HG03060 (cell line): Measurements from ENCODE around the gene CILP.
"Not testable (repeated sequence)": the region's sequence is repeated elsewhere in the genome, so short reads cannot be mapped to it uniquely, and the experiment has no call there.

Experiments
- ATAC-seq: cut with Tn5 transposase; IDR thresholded peaks from one replicate; pipeline ENCODE4 v1.9.1; 2021; ENCODE audit warnings: low read depth, moderate number of reproducible peaks; ENCODE audit not compliant: unreplicated experiment

Gene CILP

GRCh38 chr15:65226901-65227300 is 15.6 kb upstream of the CILP start:
- not testable (repeated sequence) for ATAC-seq

DNA sequence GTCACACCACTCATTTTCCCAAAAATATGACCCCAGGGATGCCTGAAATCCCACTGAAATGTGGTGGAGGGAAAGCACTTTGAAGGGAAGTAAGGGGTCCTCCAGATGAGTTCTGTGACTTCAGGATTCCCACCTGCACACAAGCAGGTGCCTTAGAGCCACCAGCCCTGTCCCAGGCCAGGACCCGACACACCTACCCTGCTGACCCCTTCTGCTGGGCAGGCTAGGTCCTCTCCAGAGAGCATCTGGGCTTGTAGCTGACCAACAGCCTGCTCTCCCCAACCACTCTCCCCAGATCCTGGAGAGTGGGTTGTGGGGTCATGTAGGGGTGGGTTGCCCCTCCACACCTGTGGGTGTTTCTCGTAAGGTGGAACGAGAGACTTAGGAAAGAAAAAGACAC is 14.9 kb upstream of the CILP start:
- no peak for ATAC-seq

DNA sequence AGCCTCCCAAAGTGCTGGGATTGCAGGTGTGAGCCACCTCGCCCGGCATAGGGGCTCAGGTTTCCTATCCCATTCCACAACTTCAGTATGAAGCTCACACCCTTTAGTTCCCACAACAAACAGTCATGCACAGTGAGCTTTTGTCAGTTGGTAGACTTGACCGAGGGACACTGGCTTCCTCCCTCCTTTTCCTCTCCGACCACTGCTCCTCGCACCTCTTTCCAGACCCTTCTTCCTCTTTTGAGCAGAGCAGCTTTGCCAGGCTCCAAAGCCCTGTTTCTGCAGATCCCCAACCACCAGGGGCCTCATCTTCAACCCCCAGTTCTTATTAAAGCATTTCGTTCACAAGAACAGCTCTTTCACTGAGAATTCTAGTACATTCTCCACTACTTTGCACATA is 12.7 kb upstream of the CILP start:
- ATAC-seq, result no peak

DNA sequence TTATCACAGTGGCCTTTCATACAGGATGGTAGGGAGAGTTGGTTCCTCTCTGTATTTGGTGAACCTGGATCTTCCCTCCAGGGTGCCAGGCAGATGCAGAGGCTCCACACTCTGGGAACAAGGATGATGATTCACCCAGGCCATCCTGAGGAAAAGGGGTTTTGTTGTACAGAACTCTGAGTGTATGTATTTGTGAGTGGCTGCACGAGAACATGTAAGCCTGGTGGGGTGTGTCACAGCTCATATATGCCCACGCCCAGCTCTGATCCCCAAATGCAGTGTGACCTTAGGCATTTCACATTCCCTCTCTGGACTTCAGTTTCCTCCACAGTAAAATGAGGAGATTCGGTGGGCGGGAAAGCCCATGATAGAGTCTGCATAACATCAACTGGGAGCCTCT is 11.6 kb upstream of the CILP start:
- ATAC-seq, result no peak

- ATAC-seq, result no peak
Measured at GRCh38 chr15:65221697-65222096, 10.4 kb upstream of the CILP start.

DNA sequence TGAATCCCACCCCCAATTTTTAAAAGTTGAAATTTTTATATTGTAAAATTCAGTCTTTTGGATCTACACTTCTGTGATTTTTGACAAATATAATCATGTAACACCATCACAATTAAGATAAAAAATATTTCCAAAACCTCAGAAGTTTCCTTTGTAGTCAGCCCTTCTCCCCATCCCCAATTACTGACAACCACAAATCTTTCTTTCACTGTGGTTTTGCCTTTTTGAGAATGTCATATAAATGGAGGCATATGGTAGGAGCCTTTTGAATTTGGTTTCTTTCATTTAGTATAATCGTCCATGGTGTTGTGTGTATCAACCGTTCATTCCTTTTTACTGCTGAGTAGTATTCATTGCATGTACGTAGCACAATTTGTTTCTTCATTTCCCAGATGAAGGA is 7.9 kb upstream of the CILP start:
- ATAC-seq, result no peak

DNA sequence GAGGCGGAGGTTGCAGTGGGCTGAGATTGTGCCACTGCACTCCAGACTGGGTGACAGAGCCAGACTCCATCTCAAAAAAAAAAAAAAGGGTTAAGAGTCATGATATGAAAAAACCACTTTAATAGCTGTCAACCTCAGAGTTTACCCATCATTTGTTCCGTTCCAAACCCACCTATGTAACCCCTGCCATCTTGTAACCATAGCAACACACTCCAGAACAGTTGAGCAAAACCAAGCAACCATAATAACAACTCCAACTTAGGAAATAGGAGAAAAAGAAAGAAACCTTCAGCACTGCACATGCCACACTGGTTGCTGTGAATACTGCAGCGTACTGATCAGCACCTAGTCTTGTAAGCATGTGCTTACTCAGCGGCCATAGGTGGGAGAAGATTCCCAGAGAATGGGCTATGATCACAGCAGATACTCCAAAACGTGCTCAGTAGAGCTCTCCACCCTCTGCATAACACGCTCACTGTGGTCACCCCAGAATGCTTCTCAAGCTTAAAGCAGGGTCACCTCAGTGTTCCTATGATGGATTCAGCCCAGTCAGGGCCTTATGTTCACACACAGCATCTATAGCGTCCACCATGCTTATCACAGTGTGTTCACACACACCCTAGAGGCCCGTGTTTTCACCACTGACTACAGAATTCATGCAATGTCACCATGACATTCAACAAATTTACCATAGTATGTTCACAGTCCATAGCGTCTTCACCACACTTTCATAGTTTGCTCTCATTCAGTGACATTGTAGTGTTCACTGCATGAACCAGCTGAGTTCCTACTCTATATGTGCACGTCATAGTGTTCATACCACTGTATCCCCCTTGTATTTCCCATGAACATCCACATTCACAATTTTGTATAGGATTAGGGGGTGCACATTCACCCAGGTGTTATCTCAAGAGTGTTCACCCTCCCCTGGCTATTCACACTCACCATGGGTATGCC is 6.5 kb upstream of the CILP start:
- ATAC-seq, result no peak

DNA sequence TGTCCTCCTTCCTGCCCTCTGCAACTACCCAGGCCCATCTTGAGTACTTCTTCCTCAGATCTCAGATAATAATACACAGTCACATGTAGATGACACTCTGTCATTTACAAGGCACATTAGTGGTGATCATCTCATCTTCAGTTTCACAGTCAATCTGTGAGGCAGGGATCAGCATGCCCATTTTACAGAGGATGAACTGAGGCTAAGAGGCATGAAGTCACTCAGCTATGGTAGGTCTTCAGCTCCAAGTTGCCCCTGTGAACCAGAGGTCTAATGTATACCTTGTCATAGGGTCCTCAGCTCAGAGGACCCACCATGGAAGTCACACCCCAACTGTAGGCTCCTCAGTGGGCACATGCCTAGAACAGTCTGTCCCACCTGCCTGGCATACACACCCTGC is 4.2 kb upstream of the CILP start:
- ATAC-seq, result no peak

- ATAC-seq, result no peak
Measured at GRCh38 chr15:65214010-65214409, 2.7 kb upstream of the CILP start.

DNA sequence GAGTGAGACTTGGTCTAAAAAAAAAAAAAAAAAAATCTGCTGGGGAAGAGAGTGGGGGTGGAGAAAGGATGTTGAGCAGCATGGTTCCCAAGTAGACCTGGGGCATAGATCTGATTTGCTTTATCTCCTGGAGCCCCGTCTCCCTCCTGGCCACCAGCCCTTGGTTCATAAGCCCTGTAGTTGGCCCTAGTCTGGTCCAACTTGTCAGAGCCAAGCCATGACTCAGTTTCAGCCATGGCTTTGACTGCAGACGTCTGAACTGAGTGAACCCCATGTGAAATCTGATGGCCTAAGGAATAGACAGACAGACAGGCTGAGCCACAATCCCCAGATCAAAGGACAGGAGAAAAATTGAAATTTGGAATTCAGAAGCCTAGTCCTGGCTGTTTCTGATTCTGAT is 2.0 kb upstream of the CILP start:
- no peak for ATAC-seq

DNA sequence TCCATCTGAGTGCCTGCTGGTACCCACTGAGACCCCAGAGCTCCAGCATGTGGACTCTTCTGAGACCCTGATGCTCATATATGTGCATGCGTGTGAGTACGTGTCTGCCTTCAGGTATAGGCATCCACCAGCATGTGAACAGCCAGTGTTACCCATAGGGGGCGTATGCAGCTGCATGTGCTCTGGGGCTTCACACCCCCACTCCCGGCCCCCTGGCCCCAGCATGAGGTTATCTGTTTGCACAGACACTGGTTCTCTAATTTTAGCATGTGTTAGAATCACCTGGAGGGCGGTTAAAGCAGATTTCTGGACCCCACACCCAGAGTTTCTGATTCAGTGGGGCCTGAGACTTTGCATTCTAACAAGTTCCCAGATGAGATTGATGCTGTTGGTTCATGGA is 824 bp upstream of the CILP start:
- ATAC-seq, result no peak

- no peak for ATAC-seq
Measured at GRCh38 chr15:65211482-65211982, 259 bp upstream of the CILP start.

DNA sequence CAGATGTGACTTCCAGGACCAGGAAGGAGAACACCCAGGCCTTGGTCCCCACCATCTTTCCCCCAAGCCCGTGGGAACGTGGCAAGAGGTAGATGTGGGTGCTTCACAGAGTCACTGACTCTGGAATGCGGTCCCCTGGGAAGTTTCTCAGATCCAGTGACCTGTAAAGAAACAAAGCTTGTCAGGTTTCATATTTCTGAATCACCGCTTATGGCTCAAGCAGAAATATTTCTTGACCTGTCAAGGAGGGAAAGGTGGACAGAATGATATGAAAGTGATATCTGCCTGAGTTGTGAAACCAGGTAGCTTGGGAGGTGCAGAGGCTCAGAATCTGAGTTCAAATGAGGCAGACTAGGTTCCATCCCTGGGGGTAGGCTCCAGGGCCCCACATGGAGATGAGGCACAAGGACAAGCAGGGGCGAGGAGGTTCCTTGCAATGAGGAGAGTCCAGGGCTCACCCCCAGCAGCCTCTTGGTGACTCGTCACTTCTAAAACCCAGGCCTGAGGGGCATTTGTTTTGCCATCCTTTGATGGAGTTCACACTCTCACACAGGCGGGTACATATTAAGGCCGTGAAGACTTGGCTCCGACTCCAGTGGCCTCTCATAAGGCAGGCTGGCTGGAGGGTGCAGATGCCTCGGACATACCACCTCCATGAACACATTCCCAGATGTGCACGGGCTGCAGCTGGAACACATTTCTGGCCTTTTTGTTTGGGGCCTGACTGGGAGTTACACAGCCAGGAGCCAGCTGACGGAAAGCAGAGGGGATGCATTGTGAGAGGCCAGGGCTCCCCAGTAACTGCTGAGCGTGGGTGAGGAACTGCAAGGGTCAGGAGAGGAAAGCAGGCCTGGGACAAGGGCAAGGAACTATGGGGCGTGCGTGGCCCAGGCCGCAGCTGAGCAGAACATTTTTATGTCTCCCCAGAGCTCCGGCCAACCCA is 1.3 kb downstream of the CILP start:
- no peak for ATAC-seq

GRCh38 chr15:65208647-65209046 is 2.6 kb downstream of the CILP start:
- ATAC-seq, result no peak

DNA sequence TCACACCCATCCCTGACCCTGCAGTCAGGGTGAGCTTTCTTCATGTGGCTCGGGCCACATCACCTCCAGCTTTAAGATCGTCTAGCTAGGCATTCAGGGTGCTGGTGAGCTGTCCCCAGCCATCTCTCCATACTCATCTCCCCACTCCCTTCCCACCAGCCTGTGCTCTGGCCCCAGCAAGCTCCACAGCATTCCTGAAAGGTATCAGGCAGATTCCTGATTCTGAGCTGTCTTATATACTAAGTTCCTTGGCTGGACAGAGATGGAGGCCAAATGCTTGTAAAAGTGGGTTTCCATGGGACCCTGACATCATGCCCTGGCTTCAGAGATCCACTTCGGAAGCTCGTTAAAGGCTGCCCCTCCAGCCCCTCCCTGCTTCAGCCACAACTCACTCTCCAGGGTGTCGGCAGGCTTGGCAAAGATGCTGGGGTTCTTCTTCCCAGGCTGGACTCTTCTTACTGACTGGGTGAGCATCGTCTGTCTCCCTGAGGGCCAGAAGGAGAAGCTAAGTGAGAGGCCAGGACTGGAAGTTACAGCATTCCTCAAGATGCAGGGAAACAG is 3.9 kb downstream of the CILP start:
- ATAC-seq, result no peak

DNA sequence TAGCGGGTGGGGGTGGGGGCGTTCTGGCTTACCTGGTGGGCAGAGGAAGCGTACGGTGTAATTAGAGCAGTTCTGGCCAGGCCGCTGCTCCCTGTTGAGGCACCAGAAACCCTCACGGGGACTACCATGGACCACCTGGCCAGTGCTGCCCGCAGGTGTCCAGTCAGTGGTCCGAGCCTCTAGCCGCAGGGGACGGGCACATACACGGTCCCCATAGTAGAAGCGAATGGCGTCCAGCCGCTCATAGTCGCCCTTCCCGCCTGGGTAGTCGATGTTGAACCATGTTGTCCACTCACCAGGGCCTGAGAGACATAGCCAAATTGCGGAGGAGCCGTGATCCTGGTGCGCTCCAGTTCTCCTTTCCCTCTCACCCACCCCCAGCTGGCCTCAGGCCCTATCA is 4.5 kb downstream of the CILP start:
- no peak for ATAC-seq

DNA sequence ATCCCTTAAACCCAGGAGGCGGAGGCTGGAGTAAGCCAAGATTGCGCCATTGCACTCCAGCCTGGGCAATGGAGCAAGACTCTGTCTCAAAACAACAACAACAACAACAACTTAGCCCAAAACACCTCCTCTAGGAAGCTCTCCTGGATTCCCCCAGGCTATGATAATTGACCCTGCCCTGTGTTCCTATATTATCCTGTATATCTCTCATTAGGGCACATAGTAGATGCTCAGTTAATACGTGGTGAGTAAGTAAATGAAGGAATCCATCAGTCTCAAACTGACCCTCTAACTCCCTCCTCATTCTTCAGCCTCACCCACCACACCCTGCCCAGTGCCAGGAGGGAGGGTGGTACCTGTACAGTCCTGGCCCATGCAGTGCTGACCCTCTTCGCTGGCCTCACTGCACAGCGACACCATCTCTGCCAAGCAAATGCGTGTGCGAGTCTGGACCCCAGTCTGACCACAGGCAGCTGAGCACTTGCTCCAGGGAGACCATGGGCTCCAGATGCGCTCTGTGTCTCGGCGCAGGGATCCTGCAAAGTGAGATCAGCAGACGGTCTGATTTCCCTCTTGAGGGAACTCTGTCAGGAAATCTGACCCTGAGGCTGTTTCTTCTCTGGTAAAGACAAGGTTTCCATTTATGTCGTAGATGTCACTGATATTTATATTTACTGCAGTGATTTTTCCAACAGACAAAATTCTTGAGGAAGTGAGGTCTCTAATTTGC is 6.2 kb downstream of the CILP start:
- no peak for ATAC-seq

- ATAC-seq, result no peak
Measured at GRCh38 chr15:65204236-65204930, 6.9 kb downstream of the CILP start.

- ATAC-seq, result no peak
Measured at GRCh38 chr15:65201918-65202317, 9.4 kb downstream of the CILP start.

- no peak for ATAC-seq
Measured at GRCh38 chr15:65198571-65198970, 12.7 kb downstream of the CILP start.
